ENCODE measurements around the gene CTNNB1.
"Not testable (repeated sequence)": the region's sequence is repeated elsewhere in the genome, so short reads cannot be mapped to it uniquely, and the experiment has no call there.

The CTNNB1 gene

GRCh38 chr3:41259449-41260062 is 60.3 kb downstream of the CTNNB1 start:
- no peak for DNase-seq

- no peak for DNase-seq
Measured at GRCh38 chr3:41260063-41260450, 60.8 kb downstream of the CTNNB1 start.

- DNase-seq, result no peak
Measured at GRCh38 chr3:41265011-41265545, 65.8 kb downstream of the CTNNB1 start.

GRCh38 chr3:41265823-41266273 is 66.5 kb downstream of the CTNNB1 start:
- no peak for DNase-seq

GRCh38 chr3:41267975-41268640 is 68.8 kb downstream of the CTNNB1 start:
- no peak for DNase-seq

- no peak for DNase-seq
Measured at GRCh38 chr3:41272667-41273066, 73.4 kb downstream of the CTNNB1 start.

- no peak for DNase-seq
Measured at GRCh38 chr3:41274944-41275668, 75.8 kb downstream of the CTNNB1 start.

- no peak for DNase-seq
Measured at GRCh38 chr3:41276191-41276590, 76.9 kb downstream of the CTNNB1 start.

- no peak for DNase-seq
Measured at GRCh38 chr3:41277790-41278465, 78.6 kb downstream of the CTNNB1 start.

- not testable (repeated sequence) for DNase-seq
Measured at GRCh38 chr3:41284934-41285333, 85.6 kb downstream of the CTNNB1 start.

GRCh38 chr3:41286305-41286704 is 87.0 kb downstream of the CTNNB1 start:
- DNase-seq, result no peak

GRCh38 chr3:41288785-41289184 is 89.5 kb downstream of the CTNNB1 start:
- no peak for DNase-seq

Measured in CD4-positive, alpha-beta T cell treated with Interleukin-17A for 1 hour (primary cell).